Upper lobe of left lung (tissue), 4 donors: ENCODE measurements around the gene SEPTIN2.

Source experiments
- CTCF ChIP-seq, 6 experiments: fragments of 450-650 bp in 4 of 6; fragments of 200-600 bp in 2 of 6; sonication (generic) in 2 of 6; IDR thresholded peaks; one replicate each; pipeline ENCODE4 v1.5.1; 2016 to 2019; ENCODE audit warnings: antibody characterized with exemption in 6 of 6
- POLR2A ChIP-seq, 4 donors: fragments of 450-650 bp; IDR thresholded peaks; one replicate each; pipeline ENCODE4 v1.5.1; 2016 to 2017; ENCODE audit warnings: antibody characterized with exemption in 4 of 4, mild to moderate bottlenecking in 2 of 4
- POLR2AphosphoS5 ChIP-seq, 2 donors: sonication (generic); formaldehyde crosslinking; IDR thresholded peaks; one replicate each; pipeline ENCODE4 v1.5.1; 2017; ENCODE audit warnings: antibody characterized with exemption in 2 of 2

DNA sequence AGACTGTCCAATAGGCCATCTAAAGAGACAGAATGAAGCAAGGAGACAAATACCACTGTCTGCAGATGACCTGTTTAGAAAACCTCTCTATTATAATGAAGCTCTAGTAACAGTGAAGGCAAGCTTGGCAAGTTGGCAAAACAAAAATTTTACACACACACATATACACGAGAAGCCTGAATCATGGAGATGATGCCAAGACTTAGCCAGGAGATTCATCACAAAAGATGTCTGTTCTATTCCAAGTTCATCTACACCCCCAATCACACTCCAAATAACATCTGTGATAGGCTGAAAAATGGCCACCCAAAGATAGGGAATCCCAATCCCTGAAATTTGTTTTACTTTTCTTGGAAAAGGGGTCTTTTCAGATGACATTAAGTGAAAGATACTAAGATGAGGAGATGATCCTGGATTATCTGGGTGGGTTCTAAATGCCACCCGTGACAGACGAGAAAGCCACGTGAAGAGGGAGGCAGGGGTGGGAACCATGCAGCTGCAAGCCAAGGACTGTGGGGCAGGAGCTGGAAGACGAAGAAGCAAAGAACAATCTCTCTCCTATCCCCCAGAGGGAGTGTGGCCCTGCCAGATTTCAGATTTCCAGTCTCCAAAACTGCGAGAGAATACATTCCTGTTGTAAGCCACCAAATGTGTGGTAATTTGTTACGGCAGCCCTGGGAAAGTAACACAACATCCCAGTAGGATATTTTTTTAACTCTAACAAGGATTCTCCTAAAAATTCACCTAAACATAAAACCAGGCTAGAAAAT lies 20.2 kb upstream of the SEPTIN2 start:
- TF ChIP-seq CTCF (IDR thresholded peaks at IDR 0.05) (no peak), POLR2A (IDR thresholded peaks at IDR 0.05) (no peak), POLR2AphosphoS5 (IDR thresholded peaks at IDR 0.05) (no peak)
